ENCODE measurements around the gene SESTD1. TPM values are rescaled to one million over a fixed set of nuclear protein-coding genes. Genes with fewer than 3 reads are reported as not detected.

Gene SESTD1
- total and polyA plus RNA-seq, 2 donors from 2014 or later = 9.8 to 93.5 TPM

GRCh38 chr2:179106676-179107428 is 157.8 kb downstream of the SESTD1 start:
- Histone ChIP-seq H3K4me3 (ENCODE audit: low read length in 3 of 3) (no peak overlapping the region), H3K4me1 (ENCODE audit: control insufficient read depth in 2 of 3, insufficient read depth in 2 of 3, low read depth in 1 of 3, low read length in 3 of 3) (peaks cover 0 to 11% (median 4%) of the 10 kb centered on the region in 3 donors), H3K27ac (ENCODE audit: low read depth in 2 of 2, low read length in 2 of 2) (no peak overlapping the region), H3K9ac (ENCODE audit: low read length in 3 of 3) (no peak overlapping the region), H3K36me3 (ENCODE audit: control insufficient read depth in 2 of 3, insufficient read depth in 3 of 3, low read length in 3 of 3) (peaks cover 2 to 11% (median 7%) of the 10 kb centered on the region in 3 donors), H3K27me3 (ENCODE audit: control insufficient read depth, insufficient read depth, low read length) (no peaks in the 10 kb centered on the region), H3K9me3 (ENCODE audit: control insufficient read depth in 2 of 3, insufficient read depth in 1 of 3, low read length in 3 of 3) (no peaks in the 10 kb centered on the region)
- DNase-seq (peak in 1 of 5 donors; percentile 17), FAIRE-seq (peak; percentile 86)
- TF ChIP-seq CTCF (IDR thresholded peaks at IDR 0.05; ENCODE audit: borderline replicate concordance, extremely low read depth, insufficient read depth) = no peak
- intact Hi-C loops (cut with DNase I) = no loop called here

- no peak for TF ChIP-seq CTCF (IDR thresholded peaks at IDR 0.05; ENCODE audit: borderline replicate concordance, extremely low read depth, insufficient read depth)
- FAIRE-seq = no peak
Measured at GRCh38 chr2:179106342-179106675, 158.3 kb downstream of the SESTD1 start.

GRCh38 chr2:179104736-179105135 is 159.9 kb downstream of the SESTD1 start:
- FAIRE-seq (no peak), DNase-seq (no peak)
- H3K27me3 ChIP-seq (ENCODE audit: control insufficient read depth, insufficient read depth, low read length) = no peaks in the 10 kb centered on the region
- H3K9me3 ChIP-seq (ENCODE audit: control insufficient read depth in 2 of 3, insufficient read depth in 1 of 3, low read length in 3 of 3) = no peaks in the 10 kb centered on the region
- no peak overlapping the region for H3K27ac ChIP-seq (ENCODE audit: low read depth in 2 of 2, low read length in 2 of 2)
- H3K9ac ChIP-seq (ENCODE audit: low read length in 3 of 3) = no peak overlapping the region
- TF ChIP-seq CTCF (IDR thresholded peaks at IDR 0.05; ENCODE audit: borderline replicate concordance, extremely low read depth, insufficient read depth) = no peak
- peaks cover 0 to 6% (median 4%) of the 10 kb centered on the region in 3 donors for H3K36me3 ChIP-seq (ENCODE audit: control insufficient read depth in 2 of 3, insufficient read depth in 3 of 3, low read length in 3 of 3)
- peaks cover 0 to 11% (median 4%) of the 10 kb centered on the region in 3 donors for H3K4me1 ChIP-seq (ENCODE audit: control insufficient read depth in 2 of 3, insufficient read depth in 2 of 3, low read depth in 1 of 3, low read length in 3 of 3)
- intact Hi-C loops (cut with DNase I) = no loop called here
- H3K4me3 ChIP-seq (ENCODE audit: low read length in 3 of 3) = no peak overlapping the region

More at GRCh38 chr2:179106342-179106675, 158.3 kb downstream of the SESTD1 start:
- no peak overlapping the region for H3K9ac ChIP-seq (ENCODE audit: low read length in 3 of 3)
- intact Hi-C loops (cut with DNase I) = no loop called here
- H3K4me3 ChIP-seq (ENCODE audit: low read length in 3 of 3) = no peak overlapping the region
- H3K9me3 ChIP-seq (ENCODE audit: control insufficient read depth in 2 of 3, insufficient read depth in 1 of 3, low read length in 3 of 3) = no peaks in the 10 kb centered on the region
- no peak overlapping the region for H3K27ac ChIP-seq (ENCODE audit: low read depth in 2 of 2, low read length in 2 of 2)
- H3K4me1 ChIP-seq (ENCODE audit: control insufficient read depth in 2 of 3, insufficient read depth in 2 of 3, low read depth in 1 of 3, low read length in 3 of 3) = peaks cover 0 to 11% (median 4%) of the 10 kb centered on the region in 3 donors
- no peaks in the 10 kb centered on the region for H3K27me3 ChIP-seq (ENCODE audit: control insufficient read depth, insufficient read depth, low read length)
- H3K36me3 ChIP-seq (ENCODE audit: control insufficient read depth in 2 of 3, insufficient read depth in 3 of 3, low read length in 3 of 3) = peaks cover 2 to 10% (median 7%) of the 10 kb centered on the region in 3 donors
- DNase-seq = no peak
